Activated T-cell treated with anti-CD3 and anti-CD28 coated beads, Interleukin-2, amount 50 U/mL, for 24 hours (primary cell): ENCODE measurements around the gene CNOT4.
A peak's percentile ranks its signal among the peaks of the same experiment; 100 is the strongest.
"Not testable (repeated sequence)": the region's sequence is repeated elsewhere in the genome, so short reads cannot be mapped to it uniquely, and the experiment has no call there.

Source experiments
- DNase-seq: peaks from one replicate; pipeline ENCODE4 v3.0.0-alpha.2; 2020
- H3K27ac Mint-ChIP-seq: 2 replicates; pipeline ENCODE4 v1.8.0; 2020; ENCODE audit warnings: mild to moderate bottlenecking, mixed read lengths
- H3K27me3 Mint-ChIP-seq: 2 replicates; pipeline ENCODE4 v1.8.0; 2020; ENCODE audit warnings: mixed read lengths
- H3K36me3 Mint-ChIP-seq: 2 replicates; pipeline ENCODE4 v1.8.0; 2020; ENCODE audit warnings: low read depth, mixed read lengths
- H3K4me1 Mint-ChIP-seq: 2 replicates; pipeline ENCODE4 v1.8.0; 2020; ENCODE audit warnings: low read depth, mixed read lengths
- H3K4me3 Mint-ChIP-seq: 2 replicates; pipeline ENCODE4 v1.8.0; 2020; ENCODE audit warnings: mild to moderate bottlenecking, moderate library complexity, mixed read lengths
- H3K9me3 Mint-ChIP-seq: 2 replicates; pipeline ENCODE4 v1.8.0; 2020; ENCODE audit warnings: mixed read lengths

CNOT4 gene

DNA sequence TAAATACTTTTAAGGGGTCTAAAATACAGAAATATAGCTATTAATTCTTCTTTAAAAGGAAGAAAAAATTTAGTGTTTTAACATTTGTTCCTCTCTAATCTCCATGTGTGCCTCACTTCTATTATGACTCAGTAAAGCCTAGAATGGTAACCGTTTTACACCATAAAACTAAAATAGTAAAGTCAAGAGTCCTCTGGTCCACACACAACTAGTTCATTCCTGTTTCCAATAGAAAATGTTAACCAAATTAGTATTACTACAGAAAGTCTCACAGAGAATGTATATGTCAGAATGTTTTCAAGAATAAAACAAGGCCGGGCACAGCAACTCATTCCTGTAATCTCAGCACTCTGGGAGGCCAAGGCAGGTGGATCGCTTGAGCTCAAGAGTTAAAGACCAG, 55.8 kb downstream of the CNOT4 start:
- Mint-ChIP-seq H3K36me3 (peaks cover 8% of the 10 kb centered on the region), H3K9me3 (no peaks in the 10 kb centered on the region), H3K27me3 (no peaks in the 10 kb centered on the region), H3K4me1 (peaks cover 68% of the 10 kb centered on the region), H3K27ac (peak overlapping the region; percentile 18), H3K4me3 (no peak overlapping the region)
- DNase-seq, result no peak

- Mint-ChIP-seq H3K27ac (no peak overlapping the region), H3K4me1 (peaks cover 56% of the 10 kb centered on the region), H3K36me3 (peaks cover 12% of the 10 kb centered on the region), H3K9me3 (no peaks in the 10 kb centered on the region), H3K27me3 (no peaks in the 10 kb centered on the region), H3K4me3 (no peak overlapping the region)
- DNase-seq, result no peak
These were observed 60.5 kb downstream of the CNOT4 start for GRCh38 chr7:135449436-135449835.

- DNase-seq, result no peak
- Mint-ChIP-seq H3K9me3 (no peaks in the 10 kb centered on the region), H3K27ac (no peak overlapping the region), H3K4me1 (peaks cover 52% of the 10 kb centered on the region), H3K27me3 (no peaks in the 10 kb centered on the region), H3K36me3 (peaks cover 13% of the 10 kb centered on the region), H3K4me3 (no peak overlapping the region)
These were observed 61.1 kb downstream of the CNOT4 start for GRCh38 chr7:135448753-135449152.

DNA sequence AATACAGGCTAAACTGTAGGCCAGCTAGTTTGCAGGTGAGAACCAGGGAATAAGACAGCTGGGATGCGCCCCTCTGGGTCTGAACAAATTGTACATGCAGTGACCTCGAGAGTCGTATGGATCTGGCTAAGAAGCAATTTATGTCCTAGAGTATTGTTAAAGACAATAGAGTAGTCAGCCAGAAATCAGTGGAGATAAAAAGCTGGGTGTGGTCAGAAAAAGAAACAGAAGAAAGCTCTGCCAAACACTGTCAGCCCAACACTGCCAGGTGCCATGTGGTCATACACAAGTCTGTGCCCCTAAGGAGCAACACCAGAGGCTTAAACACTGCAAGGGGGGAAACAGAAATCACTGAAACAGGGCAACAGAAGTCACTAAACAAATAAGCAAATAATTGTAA, 62.2 kb downstream of the CNOT4 start:
- Mint-ChIP-seq H3K4me3 (no peak overlapping the region), H3K4me1 (peaks cover 50% of the 10 kb centered on the region), H3K27me3 (no peaks in the 10 kb centered on the region), H3K9me3 (no peaks in the 10 kb centered on the region), H3K36me3 (peaks cover 20% of the 10 kb centered on the region), H3K27ac (peak overlapping the region; percentile 44)
- no peak for DNase-seq

GRCh38 chr7:135445690-135446089, 64.2 kb downstream of the CNOT4 start:
- H3K4me1 Mint-ChIP-seq, result peaks cover 48% of the 10 kb centered on the region
- H3K36me3 Mint-ChIP-seq, result peaks cover 19% of the 10 kb centered on the region
- no peak overlapping the region for H3K4me3 Mint-ChIP-seq
- DNase-seq, result no peak
- no peaks in the 10 kb centered on the region for H3K27me3 Mint-ChIP-seq
- no peak overlapping the region for H3K27ac Mint-ChIP-seq
- no peaks in the 10 kb centered on the region for H3K9me3 Mint-ChIP-seq

- not testable (repeated sequence) for H3K9me3 Mint-ChIP-seq, H3K27ac Mint-ChIP-seq, H3K4me3 Mint-ChIP-seq, H3K27me3 Mint-ChIP-seq, DNase-seq
- peaks cover 19% of the 10 kb centered on the region for H3K36me3 Mint-ChIP-seq
- H3K4me1 Mint-ChIP-seq, result peaks cover 46% of the 10 kb centered on the region
These were observed 64.6 kb downstream of the CNOT4 start for GRCh38 chr7:135445266-135445665.

DNA sequence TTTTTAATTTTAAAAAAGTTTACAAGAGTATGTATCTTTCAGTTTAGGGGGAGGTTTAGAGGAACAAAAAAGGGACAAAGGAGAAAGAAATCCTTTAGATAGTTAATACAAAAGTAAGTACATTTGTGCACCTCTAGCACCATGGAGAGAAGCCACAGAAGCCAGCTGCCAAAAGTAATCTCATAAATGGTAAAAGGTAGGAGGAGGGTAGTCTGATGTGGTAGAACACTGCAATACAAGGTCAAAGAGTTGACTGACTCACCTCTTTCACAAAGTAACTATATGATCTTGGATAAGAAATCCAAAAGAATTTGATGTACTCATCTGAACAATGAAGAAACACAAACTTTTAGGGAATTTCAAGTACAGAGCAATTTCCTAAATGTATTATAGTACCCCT, 68.1 kb downstream of the CNOT4 start:
- peaks cover 21% of the 10 kb centered on the region for H3K4me1 Mint-ChIP-seq
- no peaks in the 10 kb centered on the region for H3K9me3 Mint-ChIP-seq
- H3K4me3 Mint-ChIP-seq, result no peak overlapping the region
- peaks cover 32% of the 10 kb centered on the region for H3K36me3 Mint-ChIP-seq
- H3K27me3 Mint-ChIP-seq, result no peaks in the 10 kb centered on the region
- DNase-seq, result no peak
- H3K27ac Mint-ChIP-seq, result no peak overlapping the region

DNA sequence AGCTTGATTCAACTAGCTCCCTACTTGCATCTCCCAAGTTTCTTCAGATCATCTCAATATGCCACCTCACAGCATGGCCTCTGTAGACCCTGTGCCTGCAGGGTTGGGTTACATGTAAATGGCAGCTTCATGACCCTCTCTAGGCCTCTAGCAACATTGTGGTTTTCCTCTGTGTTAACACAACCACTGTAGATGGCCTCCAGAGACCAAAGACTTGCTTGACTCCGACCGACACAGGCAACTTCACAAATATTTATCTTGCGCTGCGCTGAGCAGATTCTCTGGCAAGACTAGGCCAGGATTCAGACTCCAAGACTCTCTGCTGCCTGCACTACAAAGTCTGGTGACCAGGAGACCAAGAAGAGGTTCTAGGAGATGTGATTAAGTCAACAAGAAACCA, 75.9 kb downstream of the CNOT4 start:
- Mint-ChIP-seq H3K4me3 (no peak overlapping the region), H3K27ac (no peak overlapping the region), H3K27me3 (no peaks in the 10 kb centered on the region), H3K4me1 (peaks cover 32% of the 10 kb centered on the region), H3K36me3 (peaks cover 79% of the 10 kb centered on the region), H3K9me3 (no peaks in the 10 kb centered on the region)
- no peak for DNase-seq

DNA sequence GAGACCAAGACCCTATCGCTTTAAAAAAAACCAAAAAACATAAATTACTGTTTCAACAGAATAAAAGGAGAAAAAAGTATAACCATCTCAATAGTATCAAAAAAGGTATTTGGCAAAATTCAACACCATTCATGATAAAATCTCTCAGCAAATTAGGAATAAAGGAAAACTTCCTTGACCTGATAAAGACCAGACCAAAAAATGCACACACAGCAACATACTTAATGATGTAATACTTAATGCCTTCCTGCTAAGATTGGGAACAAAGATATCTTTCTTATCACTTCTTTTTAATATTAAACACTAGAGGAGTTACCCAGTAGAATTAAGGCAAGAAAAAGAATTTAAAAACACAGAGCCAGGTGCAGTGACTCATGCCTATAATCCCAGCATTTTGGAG, 79.3 kb downstream of the CNOT4 start:
- H3K27ac Mint-ChIP-seq, result no peak overlapping the region
- peaks cover 53% of the 10 kb centered on the region for H3K4me1 Mint-ChIP-seq
- no peak for DNase-seq
- peaks cover 62% of the 10 kb centered on the region for H3K36me3 Mint-ChIP-seq
- no peaks in the 10 kb centered on the region for H3K27me3 Mint-ChIP-seq
- no peaks in the 10 kb centered on the region for H3K9me3 Mint-ChIP-seq
- no peak overlapping the region for H3K4me3 Mint-ChIP-seq

GRCh38 chr7:135428879-135429278, 81.0 kb downstream of the CNOT4 start:
- peak overlapping the region; percentile 38 for H3K27ac Mint-ChIP-seq
- DNase-seq, result no peak
- no peak overlapping the region for H3K4me3 Mint-ChIP-seq
- H3K9me3 Mint-ChIP-seq, result no peaks in the 10 kb centered on the region
- H3K27me3 Mint-ChIP-seq, result no peaks in the 10 kb centered on the region
- peaks cover 45% of the 10 kb centered on the region for H3K36me3 Mint-ChIP-seq
- peaks cover 54% of the 10 kb centered on the region for H3K4me1 Mint-ChIP-seq

- DNase-seq, result no peak
- no peak overlapping the region for H3K27ac Mint-ChIP-seq
- peaks cover 39% of the 10 kb centered on the region for H3K36me3 Mint-ChIP-seq
- H3K4me1 Mint-ChIP-seq, result peaks cover 55% of the 10 kb centered on the region
- no peak overlapping the region for H3K4me3 Mint-ChIP-seq
- H3K9me3 Mint-ChIP-seq, result no peaks in the 10 kb centered on the region
- no peaks in the 10 kb centered on the region for H3K27me3 Mint-ChIP-seq
These were observed 81.9 kb downstream of the CNOT4 start for GRCh38 chr7:135428011-135428410.

DNA sequence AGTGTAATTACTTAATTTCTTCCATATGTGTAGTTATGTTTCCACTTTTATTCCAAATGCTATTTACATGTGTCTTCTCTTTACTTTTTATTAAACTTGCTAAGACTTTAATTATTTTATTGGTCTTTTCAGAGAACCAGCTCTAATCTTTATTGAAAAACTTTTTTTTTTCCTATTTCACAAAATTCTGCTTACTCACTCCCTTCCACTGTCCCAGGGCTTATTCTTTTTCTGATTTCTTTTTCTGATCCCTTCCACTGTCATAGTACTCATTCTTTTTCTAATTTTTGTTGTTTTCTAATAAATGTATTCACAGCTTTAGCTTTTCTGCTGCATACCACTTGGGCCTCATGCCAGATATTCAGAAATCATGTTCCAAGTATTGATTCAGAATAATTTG, 82.7 kb downstream of the CNOT4 start:
- H3K27ac Mint-ChIP-seq, result no peak overlapping the region
- no peak overlapping the region for H3K4me3 Mint-ChIP-seq
- DNase-seq, result no peak
- no peaks in the 10 kb centered on the region for H3K9me3 Mint-ChIP-seq
- H3K27me3 Mint-ChIP-seq, result no peaks in the 10 kb centered on the region
- H3K4me1 Mint-ChIP-seq, result peaks cover 53% of the 10 kb centered on the region
- peaks cover 32% of the 10 kb centered on the region for H3K36me3 Mint-ChIP-seq

GRCh38 chr7:135425036-135425435, 84.9 kb downstream of the CNOT4 start:
- no peak overlapping the region for H3K27ac Mint-ChIP-seq
- H3K36me3 Mint-ChIP-seq, result peaks cover 38% of the 10 kb centered on the region
- no peak overlapping the region for H3K4me3 Mint-ChIP-seq
- H3K4me1 Mint-ChIP-seq, result peaks cover 55% of the 10 kb centered on the region
- DNase-seq, result no peak
- no peaks in the 10 kb centered on the region for H3K27me3 Mint-ChIP-seq
- H3K9me3 Mint-ChIP-seq, result no peaks in the 10 kb centered on the region

GRCh38 chr7:135420786-135421185, 89.1 kb downstream of the CNOT4 start:
- H3K4me1 Mint-ChIP-seq, result peaks cover 27% of the 10 kb centered on the region
- DNase-seq, result no peak
- peaks cover 52% of the 10 kb centered on the region for H3K36me3 Mint-ChIP-seq
- no peak overlapping the region for H3K27ac Mint-ChIP-seq
- H3K4me3 Mint-ChIP-seq, result no peak overlapping the region
- H3K9me3 Mint-ChIP-seq, result no peaks in the 10 kb centered on the region
- H3K27me3 Mint-ChIP-seq, result no peaks in the 10 kb centered on the region

- H3K4me3 Mint-ChIP-seq, result no peak overlapping the region
- H3K36me3 Mint-ChIP-seq, result peaks cover 60% of the 10 kb centered on the region
- no peaks in the 10 kb centered on the region for H3K27me3 Mint-ChIP-seq
- no peak for DNase-seq
- H3K4me1 Mint-ChIP-seq, result peaks cover 9% of the 10 kb centered on the region
- H3K27ac Mint-ChIP-seq, result no peak overlapping the region
- no peaks in the 10 kb centered on the region for H3K9me3 Mint-ChIP-seq
These were observed 93.5 kb downstream of the CNOT4 start for GRCh38 chr7:135416431-135416830.

- no peak overlapping the region for H3K4me3 Mint-ChIP-seq
- peaks cover 6% of the 10 kb centered on the region for H3K4me1 Mint-ChIP-seq
- DNase-seq, result no peak
- H3K27me3 Mint-ChIP-seq, result no peaks in the 10 kb centered on the region
- no peaks in the 10 kb centered on the region for H3K9me3 Mint-ChIP-seq
- peaks cover 57% of the 10 kb centered on the region for H3K36me3 Mint-ChIP-seq
- no peak overlapping the region for H3K27ac Mint-ChIP-seq
These were observed 95.0 kb downstream of the CNOT4 start for GRCh38 chr7:135414850-135415439.
